H9 (cell line): ENCODE results near the gene DDX39A. TPM values are rescaled to one million over a fixed set of nuclear protein-coding genes. Genes with fewer than 3 reads are reported as not detected.

Source experiments
- DNase-seq: peaks from one replicate; pipeline ENCODE4 v3.0.0-alpha.2; 2017
- H2AFZ ChIP-seq: one replicate; pipeline ENCODE4 v1.6.1; 2013; ENCODE audit warnings: mild to moderate bottlenecking, low read length, control low read depth, moderate library complexity
- H2AK5ac ChIP-seq: 2 replicates; pipeline ENCODE4 v1.6.1; 2013; ENCODE audit warnings: low read length, control low read depth, mixed read lengths; ENCODE audit not compliant: insufficient read length
- H2BK120ac ChIP-seq: one replicate; pipeline ENCODE4 v1.6.1; 2013; ENCODE audit warnings: low read depth, mild to moderate bottlenecking, low read length, control low read depth, inconsistent platforms; ENCODE audit not compliant: poor library complexity, severe bottlenecking
- H2BK12ac ChIP-seq: 2 replicates; pipeline ENCODE4 v1.6.1; 2013; ENCODE audit warnings: low read length, control low read depth, mixed read lengths, low read depth; ENCODE audit not compliant: insufficient read length
- H2BK15ac ChIP-seq: 2 replicates; pipeline ENCODE4 v1.6.1; 2013; ENCODE audit warnings: low read depth, low read length, control low read depth
- H2BK20ac ChIP-seq: one replicate; pipeline ENCODE4 v1.6.1; 2013; ENCODE audit warnings: low read depth, mild to moderate bottlenecking, low read length, control low read depth, inconsistent platforms; ENCODE audit not compliant: poor library complexity, severe bottlenecking
- H2BK5ac ChIP-seq: 2 replicates; pipeline ENCODE4 v1.6.1; 2013; ENCODE audit warnings: low read length, control low read depth, mixed read lengths; ENCODE audit not compliant: insufficient read length
- H3K14ac ChIP-seq: 2 replicates; pipeline ENCODE4 v1.6.1; 2013; ENCODE audit warnings: low read length, control low read depth; ENCODE audit not compliant: insufficient read depth
- H3K18ac ChIP-seq: 2 replicates; pipeline ENCODE4 v1.6.1; 2013; ENCODE audit warnings: low read depth, mild to moderate bottlenecking, mixed read lengths, low read length, control low read depth; ENCODE audit not compliant: insufficient read length
- H3K23ac ChIP-seq: 2 replicates; pipeline ENCODE4 v1.6.1; 2013; ENCODE audit warnings: low read length, control low read depth, mixed read lengths, low read depth; ENCODE audit not compliant: insufficient read length
- H3K23me2 ChIP-seq: 2 replicates; pipeline ENCODE4 v1.6.1; 2013; ENCODE audit warnings: low read depth, mild to moderate bottlenecking, mixed read lengths, low read length, control low read depth; ENCODE audit not compliant: insufficient read length, poor library complexity, severe bottlenecking
- H3K27ac ChIP-seq: 2 replicates; pipeline ENCODE4 v1.5.1; 2013; ENCODE audit warnings: low read length, control low read depth, mixed read lengths, low read depth; ENCODE audit not compliant: insufficient read length
- H3K27me3 ChIP-seq: 2 replicates; pipeline ENCODE4 v1.6.1; 2013; ENCODE audit warnings: low read length, control low read depth, inconsistent platforms; ENCODE audit not compliant: insufficient read depth
- H3K4ac ChIP-seq: 2 replicates; pipeline ENCODE4 v1.6.1; 2013; ENCODE audit warnings: low read depth, mild to moderate bottlenecking, control low read depth, inconsistent platforms, low read length, moderate library complexity
- H3K4me1 ChIP-seq: 2 replicates; pipeline ENCODE4 v1.6.1; 2013; ENCODE audit warnings: low read length, control low read depth, inconsistent platforms; ENCODE audit not compliant: insufficient read depth
- H3K4me2 ChIP-seq: 2 replicates; pipeline ENCODE4 v1.6.1; 2013; ENCODE audit warnings: low read length, control low read depth, mixed read lengths; ENCODE audit not compliant: insufficient read length, insufficient read depth
- H3K56ac ChIP-seq: 2 replicates; pipeline ENCODE4 v1.6.1; 2013; ENCODE audit warnings: low read depth, mild to moderate bottlenecking, mixed read lengths, low read length, control low read depth; ENCODE audit not compliant: insufficient read length
- H3K79me1 ChIP-seq: 2 replicates; pipeline ENCODE4 v1.6.1; 2013; ENCODE audit warnings: low read depth, mild to moderate bottlenecking, moderate library complexity, low read length, control low read depth, inconsistent platforms; ENCODE audit not compliant: insufficient read depth, poor library complexity, severe bottlenecking
- H3K79me2 ChIP-seq: 2 replicates; pipeline ENCODE4 v1.6.1; 2013; ENCODE audit warnings: low read length, control low read depth, inconsistent platforms; ENCODE audit not compliant: insufficient read depth
- H3K9ac ChIP-seq: 2 replicates; pipeline ENCODE4 v1.6.1; 2013; ENCODE audit warnings: low read length, control low read depth, mixed read lengths; ENCODE audit not compliant: insufficient read length; ENCODE audit errors: extremely low read depth
- H3K9me3 ChIP-seq: one replicate; pipeline ENCODE4 v1.6.1; 2013; ENCODE audit warnings: low read depth, low read length, inconsistent platforms; ENCODE audit not compliant: control insufficient read depth
- H3T11ph ChIP-seq: one replicate; pipeline ENCODE4 v1.6.1; 2013; ENCODE audit warnings: mild to moderate bottlenecking, low read length, control low read depth, inconsistent platforms
- H4K20me1 ChIP-seq: one replicate; pipeline ENCODE4 v1.6.1; 2013; ENCODE audit not compliant: control insufficient read depth, insufficient read length, insufficient read depth
- H4K5ac ChIP-seq: 2 replicates; pipeline ENCODE4 v1.6.1; 2013; ENCODE audit warnings: low read depth, mild to moderate bottlenecking, mixed read lengths, low read length, control low read depth; ENCODE audit not compliant: insufficient read length
- H4K8ac ChIP-seq: replicated peaks from 2 replicates; pipeline ENCODE4 v1.6.1; 2013; ENCODE audit warnings: low read length, control low read depth, mixed read lengths, low read depth; ENCODE audit not compliant: insufficient read length
- H4K91ac ChIP-seq: 2 replicates; pipeline ENCODE4 v1.6.1; 2013; ENCODE audit warnings: low read depth, mild to moderate bottlenecking, moderate library complexity, mixed read lengths, low read length, control low read depth; ENCODE audit not compliant: insufficient read length
- H3K27ac Mint-ChIP-seq, 3 experiments: 2 replicates in 2 of 3; 3 replicates in 1 of 3; pipeline ENCODE4 v1.8.0; 2020 to 2021; ENCODE audit warnings: mixed read lengths in 3 of 3, mild to moderate bottlenecking in 1 of 3, moderate library complexity in 1 of 3
- H3K27me3 Mint-ChIP-seq: 2 replicates; pipeline ENCODE4 v1.8.0; 2021; ENCODE audit warnings: low read depth, mild to moderate bottlenecking, moderate library complexity, mixed read lengths
- H3K36me3 Mint-ChIP-seq, 3 experiments: 2 replicates in 2 of 3; 3 replicates in 1 of 3; pipeline ENCODE4 v1.8.0; 2020 to 2021; ENCODE audit warnings: low read depth in 3 of 3, mixed read lengths in 3 of 3; ENCODE audit not compliant: insufficient read depth in 1 of 3
- H3K4me1 Mint-ChIP-seq, 2 experiments: 2 replicates each; pipeline ENCODE4 v1.8.0; 2020; ENCODE audit warnings: mixed read lengths in 2 of 2
- H3K4me3 Mint-ChIP-seq, 2 experiments: 2 replicates in 1 of 2; 3 replicates in 1 of 2; pipeline ENCODE4 v1.8.0; 2020 to 2021; ENCODE audit warnings: mild to moderate bottlenecking in 2 of 2, mixed read lengths in 2 of 2, moderate library complexity in 1 of 2
- H3K9me3 Mint-ChIP-seq, 2 experiments: 2 replicates in 1 of 2; 3 replicates in 1 of 2; pipeline ENCODE4 v1.8.0; 2020; ENCODE audit warnings: mild to moderate bottlenecking in 2 of 2, mixed read lengths in 2 of 2, moderate library complexity in 1 of 2
- CTCF ChIP-seq: fragments of 200-600 bp; sonication (generic); conservative IDR thresholded peaks from 3 replicates; pipeline ENCODE4 v1.8.0; 2021; ENCODE audit warnings: antibody characterized with exemption, mild to moderate bottlenecking
- WGBS: extraction: QIAGEN DNeasy Blood & Tissue Kit; methylation state at CpG from one replicate; pipeline ENCODE4 v1.1.7; 2013; ENCODE audit warnings: missing lambda C conversion rate, low lambda C conversion rate, mixed read lengths; ENCODE audit not compliant: insufficient read length; ENCODE audit errors: extremely low coverage; 5-methylcytosine and 5-hydroxymethylcytosine counted together
- total RNA-seq: library from RNA; stranded (reverse); gene quantifications from 2 replicates; pipeline ENCODE4 v1.2.1, GENCODE V29; 2021

DDX39A gene
- total RNA-seq, 1 experiment from 2014 or later: 137 TPM

- H4K20me1 ChIP-seq: no peaks in the 10 kb centered on the region
- H2BK5ac ChIP-seq: no peak overlapping the region
- no peak overlapping the region for H2BK12ac ChIP-seq
- H3T11ph ChIP-seq: no peak overlapping the region
- Mint-ChIP-seq H3K36me3 (peaks cover 0 to 4% (median 0%) of the 10 kb centered on the region in 3 experiments; a peak in 3 of 7 replicates), H3K4me3 (peak overlapping the region; percentile 79 to 92), H3K4me1 (peaks cover 17 to 23% of the 10 kb centered on the region in 2 experiments), H3K27ac (peak overlapping the region; percentile 96 to 99 (median 99)), H3K9me3 (peaks cover 0 to 3% of the 10 kb centered on the region in 2 experiments; a peak in 1 of 5 replicates), H3K27me3 (no peaks in the 10 kb centered on the region; the same call in 1 of the 2 replicates)
- DNase-seq: peak; percentile 92
- peak overlapping the region; percentile 7 for H4K5ac ChIP-seq
- H3K56ac ChIP-seq: no peak overlapping the region
- TF ChIP-seq CTCF: no peak
- no peaks in the 10 kb centered on the region for H3K79me2 ChIP-seq
- no peaks in the 10 kb centered on the region for H3K4me1 ChIP-seq
- no peak overlapping the region for H3K23ac ChIP-seq
- peak overlapping the region; percentile 27 for H3K4me2 ChIP-seq
- no peak overlapping the region for H3K27ac ChIP-seq
- no peak overlapping the region for H4K91ac ChIP-seq
- peak overlapping the region; percentile 58 for H3K9ac ChIP-seq
- H2BK20ac ChIP-seq: no peak overlapping the region
- no peak overlapping the region for H2BK15ac ChIP-seq
- peaks cover 4% of the 10 kb centered on the region for H3K23me2 ChIP-seq
- H3K4ac ChIP-seq: no peak overlapping the region; the same call in 1 of the 2 replicates
- peak overlapping the region; percentile 97; the same call in 1 of the 2 replicates for H3K14ac ChIP-seq
- no peaks in the 10 kb centered on the region for H3K79me1 ChIP-seq
- no peaks in the 10 kb centered on the region for H3K9me3 ChIP-seq
- H3K27me3 ChIP-seq: no peaks in the 10 kb centered on the region
- H2AK5ac ChIP-seq: no peak overlapping the region
- H2BK120ac ChIP-seq: no peak overlapping the region
- H2AFZ ChIP-seq: no peak overlapping the region
- peak overlapping the region; percentile 90 for H3K18ac ChIP-seq
- WGBS: no CpG with 5 or more reads among the region's 35 CpGs
- H4K8ac ChIP-seq: no peak overlapping the region
These were observed 55.7 kb downstream of the DDX39A start for GRCh38 chr19:14363183-14364097.
